ENCODE data around the gene ALOX12B. TPM values are rescaled to one million over a fixed set of nuclear protein-coding genes. Genes with fewer than 3 reads are reported as not detected.
"Not testable (repeated sequence)": the region's sequence is repeated elsewhere in the genome, so short reads cannot be mapped to it uniquely, and the experiment has no call there.

The ALOX12B gene
- total RNA-seq, 1 experiment from 2014 or later: 0.22 TPM

DNA sequence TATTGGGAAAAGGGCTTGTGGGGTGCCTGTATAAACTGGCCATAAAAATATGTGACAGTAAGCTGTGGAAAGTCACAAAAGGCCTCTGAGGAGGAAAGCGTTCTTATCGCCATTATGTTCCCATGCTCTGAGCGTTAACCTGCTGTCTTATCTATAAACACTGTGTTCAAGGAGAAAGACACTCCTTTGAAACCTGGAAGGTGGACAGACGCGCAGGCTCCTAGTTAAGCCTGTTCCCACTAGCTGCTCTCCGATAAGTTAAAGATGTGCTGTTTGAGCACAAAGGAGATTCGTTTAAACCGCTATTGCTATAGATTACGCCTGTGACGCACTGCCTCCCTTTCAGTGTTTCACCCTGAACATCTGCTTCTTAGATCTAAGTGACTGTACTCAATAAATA lies 5.2 kb downstream of the ALOX12B start:
- Histone ChIP-seq H3K4me2 (ENCODE audit: low read depth, low read length, poor library complexity, severe bottlenecking) (no peak overlapping the region), H3K4me3 (ENCODE audit: low read length) (no peak overlapping the region), H3K9me3 (ENCODE audit: low read length) (no peaks in the 10 kb centered on the region), H3K36me3 (ENCODE audit: insufficient read depth, low read length) (no peaks in the 10 kb centered on the region), H3K79me2 (ENCODE audit: low read length) (no peaks in the 10 kb centered on the region), H3K27ac (ENCODE audit: low read length) (no peak overlapping the region), H3K4me1 (ENCODE audit: low read length) (peaks cover 13% of the 10 kb centered on the region), H3K9me2 (replicated peaks; ENCODE audit: insufficient read depth, low read length) (no peaks in the 10 kb centered on the region), H3K9ac (ENCODE audit: low read length) (no peak overlapping the region), H4K20me1 (ENCODE audit: insufficient read depth, low read depth, low read length) (peaks cover 9% of the 10 kb centered on the region), H2AFZ (ENCODE audit: low read length) (no peak overlapping the region), H3K27me3 (ENCODE audit: low read length) (no peaks in the 10 kb centered on the region)
- no peak for DNase-seq

DNA sequence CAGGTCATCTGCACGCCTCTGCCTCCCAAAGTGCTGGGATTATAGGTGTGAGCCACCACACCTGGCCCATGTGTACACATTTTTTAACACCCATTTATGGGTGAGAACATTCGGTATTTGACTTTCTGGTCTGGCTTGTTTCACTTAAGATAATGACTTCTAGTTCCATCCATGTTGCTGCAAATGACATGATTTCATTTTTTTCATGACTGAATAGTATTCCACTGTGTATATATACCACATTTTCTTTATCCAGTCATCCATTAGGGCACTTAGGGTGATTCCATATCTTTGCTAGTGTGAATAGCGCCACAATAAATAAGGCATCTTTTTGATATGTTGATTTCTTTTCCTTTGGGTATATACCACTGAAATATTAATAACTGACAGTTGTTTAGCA lies 5.6 kb downstream of the ALOX12B start:
- Histone ChIP-seq H3K9ac (ENCODE audit: low read length) (no peak overlapping the region), H3K4me2 (ENCODE audit: low read depth, low read length, poor library complexity, severe bottlenecking) (no peak overlapping the region), H3K27ac (ENCODE audit: low read length) (no peak overlapping the region), H3K4me3 (ENCODE audit: low read length) (no peak overlapping the region), H3K36me3 (ENCODE audit: insufficient read depth, low read length) (no peaks in the 10 kb centered on the region), H3K9me2 (replicated peaks; ENCODE audit: insufficient read depth, low read length) (no peaks in the 10 kb centered on the region), H3K9me3 (ENCODE audit: low read length) (no peaks in the 10 kb centered on the region), H3K27me3 (ENCODE audit: low read length) (no peaks in the 10 kb centered on the region), H4K20me1 (ENCODE audit: insufficient read depth, low read depth, low read length) (peaks cover 9% of the 10 kb centered on the region), H2AFZ (ENCODE audit: low read length) (no peak overlapping the region), H3K4me1 (ENCODE audit: low read length) (peaks cover 12% of the 10 kb centered on the region), H3K79me2 (ENCODE audit: low read length) (no peaks in the 10 kb centered on the region)
- DNase-seq: no peak

DNA sequence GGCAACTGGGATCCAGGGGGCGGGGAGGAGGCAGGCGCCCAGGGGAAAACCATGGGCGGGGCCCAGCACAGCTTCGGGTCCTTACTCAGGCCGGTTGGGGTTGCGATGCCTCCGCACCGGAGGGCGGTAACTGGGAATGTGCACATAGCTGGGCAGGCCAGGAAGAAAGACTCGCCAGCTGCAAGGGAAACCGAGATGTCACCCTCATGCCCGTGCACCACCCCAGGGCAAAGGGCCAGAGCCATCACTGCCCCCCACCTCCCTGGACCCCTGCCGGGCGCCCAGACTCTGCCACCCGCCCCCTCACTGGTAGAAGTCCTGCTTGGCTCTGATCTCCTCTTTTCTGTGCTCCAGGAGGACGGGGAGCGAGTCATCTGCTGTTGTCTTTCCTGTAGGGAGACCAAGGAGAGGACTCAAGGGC lies 6.7 kb downstream of the ALOX12B start:
- Histone ChIP-seq H3K9me2 (replicated peaks; ENCODE audit: insufficient read depth, low read length) (no peaks in the 10 kb centered on the region), H3K27me3 (ENCODE audit: low read length) (no peaks in the 10 kb centered on the region), H3K9me3 (ENCODE audit: low read length) (no peaks in the 10 kb centered on the region), H2AFZ (ENCODE audit: low read length) (no peak overlapping the region), H3K4me3 (ENCODE audit: low read length) (0 out of 2 replicates have a peak overlapping the region, but pooled peaks have one; percentile 76), H3K4me2 (ENCODE audit: low read depth, low read length, poor library complexity, severe bottlenecking) (peak overlapping the region; percentile 96), H3K36me3 (ENCODE audit: insufficient read depth, low read length) (no peaks in the 10 kb centered on the region), H3K27ac (ENCODE audit: low read length) (no peak overlapping the region), H3K9ac (ENCODE audit: low read length) (no peak overlapping the region), H3K4me1 (ENCODE audit: low read length) (peaks cover 12% of the 10 kb centered on the region), H4K20me1 (ENCODE audit: insufficient read depth, low read depth, low read length) (peaks cover 9% of the 10 kb centered on the region), H3K79me2 (ENCODE audit: low read length) (no peaks in the 10 kb centered on the region)
- DNase-seq: no peak

DNA sequence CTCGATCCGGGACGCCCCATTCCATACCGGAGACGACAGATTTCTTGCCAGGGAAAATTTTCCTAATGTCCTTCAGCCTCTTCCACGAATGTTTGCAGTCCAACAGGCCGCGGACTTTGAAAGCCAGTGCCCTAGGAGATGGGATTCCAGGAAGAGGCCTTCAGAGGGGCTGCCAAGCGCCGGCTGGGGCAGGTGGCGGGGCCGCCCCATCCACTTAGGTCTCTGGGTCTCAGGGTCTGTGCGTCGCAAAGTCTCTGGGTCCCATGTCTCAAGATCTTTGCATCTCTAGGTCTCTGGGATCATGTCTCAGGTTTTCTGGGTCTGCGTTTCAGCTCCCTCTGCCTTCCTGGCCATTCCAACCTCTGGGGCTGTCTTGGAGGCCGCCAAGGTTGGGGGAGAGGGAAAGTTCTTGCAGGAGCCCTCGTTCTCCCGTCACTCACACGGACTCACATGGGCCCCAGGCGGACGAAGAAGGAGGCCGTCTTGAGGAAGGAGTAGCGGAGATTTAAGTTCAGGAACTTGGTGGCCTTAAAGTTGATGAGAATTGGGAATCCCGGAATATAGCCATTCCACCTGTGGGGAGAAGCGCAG lies 7.2 kb downstream of the ALOX12B start:
- Histone ChIP-seq H4K20me1 (ENCODE audit: insufficient read depth, low read depth, low read length) (peaks cover 9% of the 10 kb centered on the region), H3K9me2 (replicated peaks; ENCODE audit: insufficient read depth, low read length) (no peaks in the 10 kb centered on the region), H3K27me3 (ENCODE audit: low read length) (no peaks in the 10 kb centered on the region), H3K4me3 (ENCODE audit: low read length) (peak overlapping the region; percentile 76), H3K27ac (ENCODE audit: low read length) (no peak overlapping the region), H3K9ac (ENCODE audit: low read length) (peak overlapping the region; percentile 82), H3K4me1 (ENCODE audit: low read length) (peaks cover 12% of the 10 kb centered on the region), H3K36me3 (ENCODE audit: insufficient read depth, low read length) (no peaks in the 10 kb centered on the region), H3K9me3 (ENCODE audit: low read length) (no peaks in the 10 kb centered on the region), H3K4me2 (ENCODE audit: low read depth, low read length, poor library complexity, severe bottlenecking) (peak overlapping the region; percentile 96), H3K79me2 (ENCODE audit: low read length) (no peaks in the 10 kb centered on the region), H2AFZ (ENCODE audit: low read length) (peak overlapping the region; percentile 94; the same call in 1 of the 2 replicates)
- no peak for DNase-seq

DNA sequence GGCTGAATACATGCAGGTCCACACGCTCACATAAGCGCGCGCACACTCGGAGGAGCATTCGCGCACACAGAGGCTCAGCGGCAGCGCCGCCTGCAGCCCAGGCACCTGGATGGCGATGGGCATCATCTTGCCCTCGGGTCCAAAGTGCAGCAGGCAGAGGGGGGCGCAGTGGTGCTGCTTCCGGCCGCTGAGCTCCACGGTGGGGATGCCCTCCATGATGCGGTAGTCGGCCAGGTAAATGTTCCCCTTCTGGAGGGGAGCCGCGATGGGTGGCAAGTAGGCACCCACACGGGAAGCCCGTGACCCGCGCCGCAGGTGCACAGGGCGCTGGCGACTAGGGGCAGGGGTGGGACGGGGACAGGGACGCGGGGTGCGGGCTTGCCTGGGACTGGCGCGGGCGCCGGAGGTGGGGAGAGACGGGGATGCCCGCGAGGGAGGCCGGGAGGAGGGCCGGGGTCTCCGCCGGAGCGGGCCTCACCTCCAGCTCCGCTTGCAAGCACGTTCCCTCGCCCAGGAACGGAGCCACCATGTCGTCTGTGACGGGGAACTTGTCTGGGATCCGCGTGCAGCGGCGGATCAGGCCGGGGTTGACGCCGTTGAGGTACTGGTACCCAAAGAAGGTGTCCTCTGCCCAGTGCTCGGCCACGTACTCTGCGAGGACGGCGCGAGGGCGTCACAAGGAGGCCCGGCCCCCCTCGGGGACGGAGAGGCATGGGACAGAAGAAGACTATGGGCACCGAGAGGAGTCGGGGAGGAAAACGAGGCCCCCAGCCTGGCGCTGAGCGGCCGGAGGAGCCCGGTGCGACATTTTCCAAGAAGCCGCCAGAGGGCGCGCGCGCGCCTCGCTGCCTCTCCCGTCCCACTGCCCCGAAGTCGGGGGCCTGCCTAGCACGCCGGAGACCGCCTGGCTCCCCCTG lies 8.0 kb downstream of the ALOX12B start:
- Histone ChIP-seq H3K27ac (ENCODE audit: low read length) (peak overlapping the region; percentile 22; the same call in 1 of the 2 replicates), H4K20me1 (ENCODE audit: insufficient read depth, low read depth, low read length) (peaks cover 9% of the 10 kb centered on the region), H3K79me2 (ENCODE audit: low read length) (no peaks in the 10 kb centered on the region), H3K4me2 (ENCODE audit: low read depth, low read length, poor library complexity, severe bottlenecking) (peak overlapping the region; percentile 96), H3K27me3 (ENCODE audit: low read length) (no peaks in the 10 kb centered on the region), H3K4me1 (ENCODE audit: low read length) (peaks cover 12% of the 10 kb centered on the region), H3K9me2 (replicated peaks; ENCODE audit: insufficient read depth, low read length) (no peaks in the 10 kb centered on the region), H3K4me3 (ENCODE audit: low read length) (peak overlapping the region; percentile 76), H3K36me3 (ENCODE audit: insufficient read depth, low read length) (no peaks in the 10 kb centered on the region), H3K9me3 (ENCODE audit: low read length) (no peaks in the 10 kb centered on the region), H3K9ac (ENCODE audit: low read length) (peak overlapping the region; percentile 82), H2AFZ (ENCODE audit: low read length) (peak overlapping the region; percentile 94)
- peak; percentile 95 for DNase-seq

DNA sequence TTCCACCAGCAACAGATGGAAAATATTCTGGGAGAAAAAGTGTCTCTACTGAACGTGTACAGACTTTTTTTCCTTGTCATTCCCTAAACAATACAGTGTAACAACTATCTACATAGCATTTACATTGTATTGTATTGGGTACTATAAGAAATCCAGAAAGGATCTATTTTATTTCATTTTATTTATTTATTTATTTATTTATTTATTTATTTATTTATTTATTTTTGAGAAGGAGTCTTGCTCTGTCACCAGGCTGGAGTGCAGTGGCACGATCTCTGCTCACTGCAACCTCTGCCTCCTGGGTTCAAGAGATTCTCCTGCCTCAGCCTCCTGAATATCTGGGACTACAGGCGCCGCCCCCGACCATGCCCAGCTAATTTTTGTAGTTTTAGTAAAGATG lies 9.6 kb downstream of the ALOX12B start:
- H3K9me3 ChIP-seq (ENCODE audit: low read length); H2AFZ ChIP-seq (ENCODE audit: low read length); H3K4me2 ChIP-seq (ENCODE audit: low read depth, low read length, poor library complexity, severe bottlenecking); H3K27ac ChIP-seq (ENCODE audit: low read length); DNase-seq; H3K36me3 ChIP-seq (ENCODE audit: insufficient read depth, low read length); H3K9me2 ChIP-seq (replicated peaks; ENCODE audit: insufficient read depth, low read length); H3K79me2 ChIP-seq (ENCODE audit: low read length); H3K4me3 ChIP-seq (ENCODE audit: low read length); H4K20me1 ChIP-seq (ENCODE audit: insufficient read depth, low read depth, low read length); H3K27me3 ChIP-seq (ENCODE audit: low read length); H3K9ac ChIP-seq (ENCODE audit: low read length): not testable (repeated sequence)
- peaks cover 12% of the 10 kb centered on the region for H3K4me1 ChIP-seq (ENCODE audit: low read length)

DNA sequence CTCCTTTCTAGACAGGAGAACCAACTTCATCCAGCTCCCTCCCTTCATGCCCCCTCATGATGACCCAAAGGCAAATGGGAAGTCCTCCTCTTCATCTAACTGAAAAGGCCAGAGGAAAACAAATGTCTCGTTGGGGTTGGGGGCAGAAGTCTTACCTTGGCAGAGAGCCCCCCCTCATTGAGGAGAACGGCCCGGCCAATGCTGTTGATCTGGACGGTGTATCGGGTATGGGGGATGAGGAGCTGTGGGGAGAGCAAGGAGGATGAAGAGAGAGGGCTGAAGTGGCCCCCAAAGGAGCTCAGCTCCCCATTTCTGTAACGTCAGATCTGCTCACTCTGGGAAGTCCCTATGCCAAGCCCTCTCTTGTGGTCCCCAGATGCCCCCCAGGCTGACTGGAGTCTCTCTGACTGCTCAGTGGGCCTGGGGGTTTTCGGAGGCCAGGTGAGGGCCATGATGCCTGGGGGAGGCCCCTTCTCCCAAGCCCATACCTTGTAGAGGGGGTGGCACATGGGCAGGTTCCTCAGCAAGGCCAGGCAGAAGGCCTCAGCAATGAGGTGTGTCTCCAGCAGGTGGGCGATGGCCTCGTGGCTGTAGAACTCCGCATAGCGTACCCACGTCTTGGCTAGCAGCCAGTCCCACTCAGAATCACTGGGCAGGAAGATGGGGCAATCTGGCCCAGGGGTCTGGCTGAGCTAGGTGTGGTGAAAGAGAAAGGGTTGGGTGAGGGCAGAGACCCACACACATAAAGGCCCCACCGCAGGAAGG lies 10.8 kb downstream of the ALOX12B start:
- H3K9me2 ChIP-seq (replicated peaks; ENCODE audit: insufficient read depth, low read length): no peaks in the 10 kb centered on the region
- no peaks in the 10 kb centered on the region for H3K36me3 ChIP-seq (ENCODE audit: insufficient read depth, low read length)
- peaks cover 12% of the 10 kb centered on the region for H3K4me1 ChIP-seq (ENCODE audit: low read length)
- no peak overlapping the region for H3K4me3 ChIP-seq (ENCODE audit: low read length)
- no peak overlapping the region for H3K9ac ChIP-seq (ENCODE audit: low read length)
- peaks cover 9% of the 10 kb centered on the region for H4K20me1 ChIP-seq (ENCODE audit: insufficient read depth, low read depth, low read length)
- H2AFZ ChIP-seq (ENCODE audit: low read length): no peak overlapping the region
- no peaks in the 10 kb centered on the region for H3K9me3 ChIP-seq (ENCODE audit: low read length)
- no peaks in the 10 kb centered on the region for H3K27me3 ChIP-seq (ENCODE audit: low read length)
- H3K27ac ChIP-seq (ENCODE audit: low read length): no peak overlapping the region
- H3K4me2 ChIP-seq (ENCODE audit: low read depth, low read length, poor library complexity, severe bottlenecking): no peak overlapping the region
- no peak for DNase-seq
- no peaks in the 10 kb centered on the region for H3K79me2 ChIP-seq (ENCODE audit: low read length)

Data from Karpas-422 (cell line).